RWPE2 (cell line): ENCODE measurements around the gene SMIM41.
A peak's percentile ranks its signal among the peaks of the same experiment; 100 is the strongest.

ENCODE experiments used
- ATAC-seq: fragments of 200-7000 bp; cut with Tn5 transposase; 3 replicates; pipeline ENCODE4 v1.9.1; 2021; ENCODE audit warnings: low read depth
- DNase-seq: peaks from one replicate; pipeline ENCODE4 v3.0.0-alpha.2; 2020; ENCODE audit warnings: low spot score
- H3K27ac ChIP-seq: fragments of 450-650 bp; 2 replicates; pipeline ENCODE4 v1.5.1; 2017; ENCODE audit warnings: mild to moderate bottlenecking; ENCODE audit not compliant: poor library complexity, severe bottlenecking
- H3K27me3 ChIP-seq: fragments of 250-450 bp; sonication (Bioruptor Pico); 2 replicates; pipeline ENCODE4 v1.5.1; 2021; ENCODE audit warnings: mild to moderate bottlenecking, moderate library complexity; ENCODE audit not compliant: insufficient read depth, poor library complexity, severe bottlenecking
- H3K36me3 ChIP-seq: fragments of 250-450 bp; sonication (Bioruptor Pico); 2 replicates; pipeline ENCODE4 v1.5.1; 2020; ENCODE audit warnings: low read depth, mild to moderate bottlenecking, moderate library complexity
- H3K4me1 ChIP-seq: fragments of 250-450 bp; sonication (Bioruptor Pico); 2 replicates; pipeline ENCODE4 v1.5.1; 2021; ENCODE audit warnings: mild to moderate bottlenecking, moderate library complexity; ENCODE audit not compliant: insufficient read depth, poor library complexity, severe bottlenecking
- H3K4me3 ChIP-seq: fragments of 250-450 bp; sonication (Bioruptor Pico); 2 replicates; pipeline ENCODE4 v1.5.1; 2021; ENCODE audit warnings: mild to moderate bottlenecking, moderate library complexity; ENCODE audit not compliant: severe bottlenecking
- H3K9me3 ChIP-seq: fragments of 250-450 bp; sonication (Bioruptor Pico); 2 replicates; pipeline ENCODE4 v1.5.1; 2021; ENCODE audit warnings: mild to moderate bottlenecking, moderate library complexity; ENCODE audit not compliant: severe bottlenecking
- CTCF ChIP-seq: fragments of 450-650 bp; IDR thresholded peaks from one replicate; pipeline ENCODE4 v1.5.1; 2017; ENCODE audit warnings: mild to moderate bottlenecking, moderate library complexity; ENCODE audit not compliant: poor library complexity, severe bottlenecking

The SMIM41 gene

GRCh38 chr12:52132754-52133161, 53.3 kb downstream of the SMIM41 start:
- H3K4me3 ChIP-seq, result no peak overlapping the region
- DNase-seq (no peak), ATAC-seq (peak; percentile 33; the same call in 1 of the 3 replicates)
- H3K4me1 ChIP-seq, result no peaks in the 10 kb centered on the region
- H3K9me3 ChIP-seq, result no peaks in the 10 kb centered on the region
- no peak for TF ChIP-seq CTCF
- H3K27ac ChIP-seq, result no peak overlapping the region
- no peaks in the 10 kb centered on the region for H3K27me3 ChIP-seq
- H3K36me3 ChIP-seq, result no peaks in the 10 kb centered on the region

DNA sequence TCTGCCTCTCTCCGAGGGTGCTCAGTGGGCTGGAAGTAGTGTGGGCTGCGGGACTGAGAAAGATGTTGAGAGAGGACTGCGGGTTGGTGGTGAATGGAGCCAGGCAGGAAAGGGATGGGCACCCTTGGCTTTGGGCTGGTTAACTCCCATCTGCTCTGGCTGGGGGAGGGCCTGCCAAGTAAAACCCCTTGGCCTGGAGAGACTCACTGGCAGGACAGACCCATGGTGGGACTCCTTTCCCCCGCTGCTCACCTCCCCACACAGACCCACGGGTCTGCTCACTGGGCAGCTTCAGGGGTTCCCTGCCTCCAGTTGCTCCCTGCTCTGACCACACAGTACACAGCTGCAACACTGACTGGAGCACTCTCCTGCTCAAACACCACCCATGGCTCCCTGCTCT, 58.2 kb downstream of the SMIM41 start:
- Histone ChIP-seq H3K4me3 (no peak overlapping the region), H3K9me3 (no peaks in the 10 kb centered on the region), H3K36me3 (no peaks in the 10 kb centered on the region), H3K27me3 (no peaks in the 10 kb centered on the region), H3K4me1 (no peaks in the 10 kb centered on the region), H3K27ac (no peak overlapping the region)
- DNase-seq (no peak), ATAC-seq (no peak)
- no peak for TF ChIP-seq CTCF

DNA sequence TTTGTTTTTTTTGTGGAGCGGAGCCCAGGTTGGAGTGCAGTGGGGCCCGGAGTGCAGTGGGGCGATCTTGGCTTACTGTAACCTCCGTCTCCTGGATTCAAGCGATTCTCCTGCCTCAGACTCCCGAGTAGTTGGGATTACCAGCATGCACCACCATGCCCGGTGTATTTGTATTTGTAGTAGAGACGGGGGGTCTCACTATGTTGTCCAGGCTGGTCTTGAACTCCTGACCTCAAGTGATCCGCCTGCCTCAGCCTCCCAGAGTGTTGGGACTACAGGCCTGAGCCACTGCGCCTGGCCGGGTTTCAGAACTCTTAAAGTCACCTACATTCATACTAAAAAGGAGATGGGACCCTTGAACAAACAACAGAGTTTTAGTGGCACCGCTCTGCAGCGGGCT, 59.6 kb downstream of the SMIM41 start:
- Histone ChIP-seq H3K4me1 (peaks cover 10% of the 10 kb centered on the region), H3K9me3 (no peaks in the 10 kb centered on the region), H3K36me3 (no peaks in the 10 kb centered on the region), H3K27ac (no peak overlapping the region), H3K27me3 (no peaks in the 10 kb centered on the region), H3K4me3 (no peak overlapping the region)
- no peak for TF ChIP-seq CTCF
- no peak for DNase-seq
- no peak for ATAC-seq

DNA sequence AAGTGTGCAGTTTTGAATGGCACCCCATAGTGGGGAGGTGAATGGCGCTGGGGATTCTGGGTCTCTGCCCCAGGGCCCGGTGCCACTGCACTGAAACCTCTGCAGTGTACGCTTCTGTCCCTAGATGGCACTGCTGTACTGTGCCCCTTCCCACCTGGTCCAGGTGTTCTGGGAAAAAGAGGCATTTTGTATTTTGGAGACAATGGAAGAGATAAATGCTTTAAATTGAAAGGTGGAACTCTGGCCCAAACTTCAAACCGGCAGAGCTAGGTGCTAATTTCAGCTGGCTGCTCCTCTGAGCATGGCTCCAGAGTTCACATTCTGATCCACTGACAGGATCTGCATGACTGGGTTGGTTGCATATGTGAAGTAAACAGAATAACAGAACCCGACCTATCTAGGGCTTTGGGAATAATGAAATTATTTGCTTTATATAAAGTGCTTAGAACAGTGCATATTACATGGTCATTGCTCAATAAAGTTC, 60.1 kb downstream of the SMIM41 start:
- Histone ChIP-seq H3K27ac (peak overlapping the region; percentile 16), H3K4me1 (peaks cover 11% of the 10 kb centered on the region), H3K27me3 (no peaks in the 10 kb centered on the region), H3K4me3 (no peak overlapping the region), H3K9me3 (no peaks in the 10 kb centered on the region), H3K36me3 (no peaks in the 10 kb centered on the region)
- DNase-seq (no peak), ATAC-seq (peak; percentile 60)
- peak; percentile 98 for TF ChIP-seq CTCF

GRCh38 chr12:52141306-52141705, 61.8 kb downstream of the SMIM41 start:
- no peaks in the 10 kb centered on the region for H3K9me3 ChIP-seq
- H3K27me3 ChIP-seq, result no peaks in the 10 kb centered on the region
- H3K36me3 ChIP-seq, result no peaks in the 10 kb centered on the region
- H3K4me1 ChIP-seq, result peaks cover 26% of the 10 kb centered on the region
- H3K4me3 ChIP-seq, result no peak overlapping the region
- DNase-seq, result no peak
- no peak for TF ChIP-seq CTCF
- no peak for ATAC-seq
- peak overlapping the region; percentile 100 for H3K27ac ChIP-seq
